HG02970 (cell line): ENCODE measurements around the gene SLC9C1.

ENCODE experiments used
- ATAC-seq: cut with Tn5 transposase; IDR thresholded peaks from one replicate; pipeline ENCODE4 v1.9.1; 2021; ENCODE audit warnings: mild to moderate bottlenecking, moderate library complexity, moderate number of reproducible peaks; ENCODE audit not compliant: unreplicated experiment, low FRiP score

Gene SLC9C1

GRCh38 chr3:112293368-112294321, at the start of gene SLC9C1:
SLC9C1 (minus strand) TSS chr3:112294216; CDS start chr3:112286791, 7,425 bp downstream.
- ATAC-seq, result no peak

DNA sequence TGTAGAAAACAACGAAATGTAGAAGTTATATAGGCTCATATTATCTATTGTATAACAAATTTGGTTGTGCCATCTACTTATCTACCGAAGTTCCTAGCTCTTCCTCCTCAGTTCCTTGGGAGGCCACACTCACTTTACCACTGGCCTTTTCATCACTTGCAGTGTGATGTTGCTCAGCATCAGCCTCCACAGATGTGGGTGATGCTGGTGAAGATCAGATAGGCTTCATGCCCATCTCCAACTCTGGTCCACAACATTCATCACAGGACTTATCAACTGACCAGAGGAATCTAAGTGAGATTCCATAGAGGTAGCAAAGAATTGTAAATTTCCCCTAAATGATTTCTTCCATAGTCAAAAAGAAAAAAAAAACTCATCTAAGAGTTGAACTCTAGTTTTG, 47.4 kb upstream of the SLC9C1 start:
- no peak for ATAC-seq

- no peak for ATAC-seq
Measured at GRCh38 chr3:112339609-112340008, 45.6 kb upstream of the SLC9C1 start.

DNA sequence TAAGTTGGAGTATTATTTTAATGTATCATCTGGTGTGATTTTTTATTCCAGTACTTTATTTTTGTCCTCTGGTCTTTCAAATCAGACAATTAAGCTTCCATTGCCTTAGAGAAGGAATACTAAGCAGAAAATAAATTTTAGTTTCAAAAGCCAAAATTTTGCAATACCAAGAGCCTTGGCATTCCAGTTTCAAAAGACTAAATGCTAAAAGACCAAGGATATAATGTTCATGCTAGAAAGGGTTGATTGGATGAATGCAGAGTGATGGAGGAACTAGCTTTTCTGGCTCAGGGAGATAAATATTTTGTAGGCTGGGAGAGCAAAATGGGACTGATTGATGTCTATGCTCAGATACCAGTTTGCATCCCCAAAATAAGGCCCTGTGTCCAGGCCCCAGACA, 45.1 kb upstream of the SLC9C1 start:
- ATAC-seq, result no peak

DNA sequence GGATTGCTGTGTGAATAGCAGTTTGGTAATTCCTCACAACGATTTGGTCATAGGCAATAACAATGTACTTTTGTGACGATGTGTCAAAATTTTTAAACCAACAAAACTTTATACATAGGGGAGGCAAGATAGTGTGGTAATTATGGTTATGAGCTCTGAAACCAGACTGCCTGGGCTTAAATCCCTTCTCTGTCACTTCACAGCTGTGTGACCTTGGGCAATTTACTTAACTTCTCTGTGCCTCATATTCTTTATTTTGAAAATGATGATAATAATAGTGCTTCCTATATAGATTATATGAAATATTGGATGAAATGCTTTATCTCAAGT, 44.7 kb upstream of the SLC9C1 start:
- ATAC-seq, result no peak

DNA sequence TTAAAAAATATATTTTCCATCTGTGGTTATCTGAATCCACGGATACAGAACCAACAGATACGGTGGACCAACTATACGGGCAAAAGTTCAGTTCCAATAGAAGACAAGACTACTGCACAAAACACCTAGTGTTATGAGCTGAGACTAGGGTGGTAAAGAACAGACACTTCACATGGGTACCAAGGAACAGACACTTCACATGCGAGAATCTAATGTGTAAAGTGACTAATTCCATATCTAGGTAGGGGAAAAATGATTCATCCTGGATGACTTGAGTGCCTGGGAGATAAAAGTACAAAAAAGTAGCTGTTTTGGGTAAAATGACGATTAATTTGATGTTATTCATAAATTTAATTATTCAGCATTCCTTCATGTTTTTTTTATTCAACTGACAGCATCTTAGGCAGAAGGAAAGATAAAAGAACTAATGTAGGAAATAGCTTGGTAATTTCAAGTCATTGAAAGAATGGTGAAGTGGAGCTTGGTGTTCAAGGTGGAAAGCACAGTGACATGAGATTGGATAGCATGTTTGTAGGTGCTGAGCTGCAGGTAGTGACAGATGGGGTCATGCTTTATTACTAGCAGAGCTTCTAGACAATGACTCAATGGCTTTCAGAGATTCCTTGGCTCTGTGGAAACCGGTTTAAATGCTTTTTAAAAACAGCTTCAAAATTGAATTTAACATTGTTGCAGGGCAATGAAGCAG, 44.2 kb upstream of the SLC9C1 start:
- ATAC-seq, result no peak

- no peak for ATAC-seq
Measured at GRCh38 chr3:112335434-112335781, 41.4 kb upstream of the SLC9C1 start.

DNA sequence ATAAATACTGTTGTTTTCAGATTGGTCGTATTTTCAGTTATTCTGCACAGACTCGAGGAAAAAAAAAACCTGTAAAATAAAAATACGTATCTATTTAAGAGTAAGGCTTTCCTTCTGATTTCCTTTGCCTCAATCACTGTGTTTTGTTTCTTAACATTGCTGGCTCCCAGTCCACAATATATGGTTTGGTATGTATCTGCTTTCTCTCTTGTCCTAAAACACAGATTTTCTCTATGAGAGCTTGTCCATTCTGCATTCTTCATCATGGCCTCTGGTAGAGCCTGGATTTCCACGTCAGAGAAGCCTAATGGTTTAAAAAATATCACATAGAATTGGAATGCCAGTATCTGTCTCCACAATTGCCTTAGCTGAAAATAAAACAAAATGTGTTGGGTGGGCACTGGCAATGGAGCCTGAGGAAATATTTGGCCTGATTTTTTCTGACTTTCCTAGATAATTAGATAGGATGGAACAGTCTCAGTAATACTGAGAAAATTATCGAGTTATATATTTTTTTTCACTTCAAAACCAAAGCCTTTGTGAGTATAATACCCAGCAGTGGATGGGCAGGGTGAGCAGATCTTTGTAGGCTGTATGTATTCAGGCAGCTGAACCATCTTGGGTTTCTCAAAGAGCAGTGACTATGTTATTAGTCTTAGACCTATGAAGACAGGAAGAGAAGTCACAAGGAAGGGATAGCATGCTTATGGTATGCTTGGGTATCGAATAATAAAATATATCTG, 40.8 kb upstream of the SLC9C1 start:
- ATAC-seq, result no peak

- ATAC-seq, result no peak
Measured at GRCh38 chr3:112333381-112334317, 39.6 kb upstream of the SLC9C1 start.

- no peak for ATAC-seq
Measured at GRCh38 chr3:112333002-112333380, 39.0 kb upstream of the SLC9C1 start, which contains the start of gene CD200. CD200 (plus strand) TSS chr3:112333156; CDS start chr3:112333213, 57 bp downstream.

DNA sequence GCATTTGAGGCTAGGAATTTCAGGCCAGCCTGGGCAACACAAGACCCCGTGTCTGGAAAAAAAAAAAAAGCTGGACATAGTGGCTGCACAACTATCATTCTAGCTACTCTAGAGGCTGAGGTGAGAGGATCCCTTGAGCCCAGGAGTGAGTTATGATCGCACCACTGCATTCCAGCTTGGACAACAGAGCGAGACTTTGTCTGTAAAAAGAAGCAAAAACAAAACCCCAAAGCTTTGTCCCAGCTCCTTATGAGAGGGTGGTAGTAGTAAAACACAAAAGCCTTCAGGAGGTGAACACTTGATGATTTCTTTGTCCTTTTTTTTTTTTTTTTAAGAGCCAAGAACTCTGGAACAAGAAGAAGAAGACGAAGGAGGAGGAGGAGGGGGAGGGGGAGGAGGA, 37.8 kb upstream of the SLC9C1 start:
- ATAC-seq, result no peak

DNA sequence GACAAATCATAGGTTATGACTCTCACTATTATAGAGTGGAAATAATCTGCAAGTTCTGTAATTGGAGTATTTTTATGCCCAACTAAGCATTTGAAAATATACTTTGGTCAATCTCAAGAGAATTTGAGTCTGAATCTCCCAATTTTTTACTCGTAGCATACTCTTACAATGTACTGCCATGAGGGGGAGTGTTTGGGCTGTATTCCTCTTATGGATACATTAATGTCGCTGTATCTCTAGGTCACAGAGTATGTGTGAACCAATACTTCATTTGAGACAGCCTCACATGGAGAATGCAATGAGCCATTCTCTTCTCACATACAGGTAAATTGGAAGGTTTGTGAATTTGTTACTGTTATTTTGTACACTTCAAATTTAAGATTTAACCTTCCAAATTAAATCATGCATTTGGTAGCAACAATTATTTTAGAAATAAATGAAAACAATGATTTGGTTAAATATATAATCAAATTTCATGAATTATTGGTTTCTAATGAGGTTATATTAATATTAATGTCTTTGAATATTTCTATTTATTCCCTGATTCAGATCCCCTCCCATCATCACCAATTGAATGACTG, 33.4 kb upstream of the SLC9C1 start:
- no peak for ATAC-seq

DNA sequence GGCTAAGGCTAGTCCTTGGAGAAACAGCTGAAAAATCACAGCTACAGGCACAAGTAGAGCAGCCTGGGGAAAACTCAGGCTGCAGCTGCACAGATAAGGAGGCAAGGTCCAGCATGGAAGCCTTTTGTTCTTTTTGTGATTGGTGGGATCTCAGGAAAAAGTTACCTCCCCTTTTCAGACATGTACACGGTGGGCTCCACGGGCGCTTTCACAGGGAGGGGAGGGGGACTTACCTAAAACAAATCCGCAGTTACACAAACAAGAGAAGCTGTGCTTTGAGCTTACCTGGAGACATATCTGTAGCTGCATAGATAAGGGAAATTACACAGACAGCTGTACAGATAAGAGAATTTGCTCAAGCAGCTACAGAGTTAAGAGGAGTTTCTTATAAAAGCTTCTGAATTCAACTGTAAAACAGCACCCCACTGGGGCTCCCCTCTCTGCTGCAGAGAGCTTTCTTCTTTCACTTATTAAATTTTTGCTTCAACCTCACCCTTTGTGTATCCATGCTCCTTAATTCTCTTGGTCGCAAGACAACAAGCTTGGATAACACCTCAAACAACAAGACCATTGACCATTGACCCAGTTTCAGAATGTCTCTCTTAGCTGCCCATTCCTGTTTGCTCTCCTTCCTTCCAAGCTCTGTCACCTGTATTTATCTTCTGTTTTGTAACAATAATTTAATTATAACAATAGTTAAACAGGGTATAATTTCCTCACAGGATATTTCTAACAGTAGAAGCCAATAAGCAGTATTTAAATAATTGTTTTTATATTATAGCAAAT, 28.0 kb upstream of the SLC9C1 start:
- no peak for ATAC-seq

- no peak for ATAC-seq
Measured at GRCh38 chr3:112320691-112321090, 26.7 kb upstream of the SLC9C1 start.

DNA sequence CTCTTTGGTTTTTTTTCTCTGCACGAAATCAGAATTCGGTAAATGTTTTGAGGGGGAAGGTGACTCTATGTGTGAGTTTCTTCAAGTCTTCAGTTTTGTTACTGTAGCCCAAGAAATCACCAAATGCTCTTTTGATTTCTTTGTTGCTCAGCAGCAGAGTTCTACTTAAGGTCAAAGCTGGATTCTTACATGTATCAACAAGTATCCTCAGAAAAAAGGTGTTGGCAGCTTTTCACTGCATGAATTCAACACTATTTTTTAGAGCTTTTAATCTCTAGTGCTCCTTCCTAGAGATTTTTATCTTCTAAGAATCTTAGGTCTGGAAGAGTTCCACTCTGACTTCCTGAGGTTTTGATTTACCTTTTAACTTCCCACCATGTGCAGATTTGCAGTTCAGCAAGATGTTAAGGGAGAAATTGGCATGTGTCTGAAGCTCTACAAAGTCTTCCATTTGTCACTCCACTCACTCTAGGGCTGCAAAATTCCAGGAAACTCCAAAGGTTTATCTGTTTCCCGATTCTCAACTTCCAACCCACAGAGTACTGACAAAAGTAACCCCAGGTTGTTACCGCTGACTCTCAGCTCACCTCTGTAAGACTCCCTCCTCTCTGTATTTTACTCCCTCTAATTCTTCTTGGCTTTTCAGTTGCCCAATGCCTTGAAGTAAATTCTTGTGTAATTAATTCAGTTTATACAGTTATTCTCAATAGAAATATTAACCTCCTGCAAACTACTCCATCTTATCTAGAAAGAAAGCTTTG, 25.7 kb upstream of the SLC9C1 start:
- no peak for ATAC-seq

- no peak for ATAC-seq
Measured at GRCh38 chr3:112315791-112316190, 21.8 kb upstream of the SLC9C1 start.

DNA sequence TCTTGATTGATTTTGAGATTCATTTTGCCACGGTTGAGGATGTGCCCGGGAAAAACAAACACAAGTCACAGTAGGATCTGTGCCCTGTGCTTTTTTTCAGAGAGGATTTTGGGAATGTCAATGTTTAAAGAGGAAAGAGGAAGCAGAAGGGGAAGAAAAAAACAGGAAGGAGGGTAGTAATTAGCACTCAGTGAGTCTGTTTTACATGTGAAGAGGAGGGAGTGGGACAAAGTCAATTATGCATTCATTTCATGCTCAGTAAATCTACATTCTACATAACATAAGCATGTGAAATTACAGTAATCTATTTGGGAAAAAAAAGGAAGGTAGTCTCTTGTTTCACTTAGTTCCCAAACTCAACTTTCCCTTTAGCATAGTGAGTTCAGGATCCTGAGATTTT, 20.6 kb upstream of the SLC9C1 start:
- no peak for ATAC-seq
